Measurements from ENCODE around the gene SLC22A7.

The SLC22A7 gene

DNA sequence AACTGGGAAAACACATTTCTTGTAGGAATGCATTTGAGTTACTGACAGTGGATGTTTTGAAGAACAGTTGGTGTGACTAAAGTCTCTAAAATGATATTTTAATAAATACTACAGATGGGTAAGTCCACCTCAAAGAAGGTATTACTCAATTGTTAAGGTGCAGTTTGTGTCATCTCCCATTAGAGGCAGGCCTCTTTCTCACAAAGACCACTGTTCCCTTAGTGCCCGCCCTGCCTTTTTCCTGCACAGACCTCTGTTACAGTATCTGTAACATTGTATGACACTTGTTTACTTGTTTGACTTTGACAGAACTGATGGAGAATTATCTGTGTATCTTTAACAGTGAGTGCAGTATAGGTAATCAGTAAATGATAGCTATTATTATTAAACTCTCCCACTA is 15.8 kb downstream of the SLC22A7 start:
- H3K4me3 Mint-ChIP-seq = no peak overlapping the region
- no peak overlapping the region for H3K27ac Mint-ChIP-seq
- H3K9me3 Mint-ChIP-seq = no peaks in the 10 kb centered on the region
- H3K27me3 Mint-ChIP-seq (ENCODE audit: low read depth) = peaks cover 20% of the 10 kb centered on the region
- H3K36me3 Mint-ChIP-seq (ENCODE audit: low read depth) = no peaks in the 10 kb centered on the region
- TF ChIP-seq, protein P1, sequence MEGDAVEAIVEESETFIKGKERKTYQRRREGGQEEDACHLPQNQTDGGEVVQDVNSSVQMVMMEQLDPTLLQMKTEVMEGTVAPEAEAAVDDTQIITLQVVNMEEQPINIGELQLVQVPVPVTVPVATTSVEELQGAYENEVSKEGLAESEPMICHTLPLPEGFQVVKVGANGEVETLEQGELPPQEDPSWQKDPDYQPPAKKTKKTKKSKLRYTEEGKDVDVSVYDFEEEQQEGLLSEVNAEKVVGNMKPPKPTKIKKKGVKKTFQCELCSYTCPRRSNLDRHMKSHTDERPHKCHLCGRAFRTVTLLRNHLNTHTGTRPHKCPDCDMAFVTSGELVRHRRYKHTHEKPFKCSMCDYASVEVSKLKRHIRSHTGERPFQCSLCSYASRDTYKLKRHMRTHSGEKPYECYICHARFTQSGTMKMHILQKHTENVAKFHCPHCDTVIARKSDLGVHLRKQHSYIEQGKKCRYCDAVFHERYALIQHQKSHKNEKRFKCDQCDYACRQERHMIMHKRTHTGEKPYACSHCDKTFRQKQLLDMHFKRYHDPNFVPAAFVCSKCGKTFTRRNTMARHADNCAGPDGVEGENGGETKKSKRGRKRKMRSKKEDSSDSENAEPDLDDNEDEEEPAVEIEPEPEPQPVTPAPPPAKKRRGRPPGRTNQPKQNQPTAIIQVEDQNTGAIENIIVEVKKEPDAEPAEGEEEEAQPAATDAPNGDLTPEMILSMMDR (IDR thresholded peaks at IDR 0.05; ENCODE audit: unreplicated experiment in 3 of 3) = no peak
- H3K4me1 Mint-ChIP-seq = peaks cover 2% of the 10 kb centered on the region

DNA sequence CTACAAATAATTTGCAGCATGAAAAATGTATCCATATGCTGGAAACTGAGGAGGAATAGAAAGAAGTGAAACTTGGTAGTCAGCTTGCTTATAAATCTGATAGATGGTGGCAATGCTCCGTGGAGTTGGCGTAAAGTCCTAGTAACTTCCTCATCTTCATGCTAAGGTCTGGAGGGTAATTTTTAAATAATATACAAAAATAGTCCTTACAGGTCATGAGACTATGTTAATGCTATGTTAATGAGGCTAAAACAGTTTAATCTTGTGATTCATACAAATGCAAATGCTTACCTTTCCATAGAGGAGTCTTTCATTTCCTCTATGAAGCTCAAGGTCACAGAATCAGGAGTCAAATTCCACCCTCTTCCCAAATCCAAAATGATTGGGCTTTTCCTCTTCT is 20.0 kb downstream of the SLC22A7 start:
- no peaks in the 10 kb centered on the region for H3K9me3 Mint-ChIP-seq
- no peak overlapping the region for H3K27ac Mint-ChIP-seq
- H3K36me3 Mint-ChIP-seq (ENCODE audit: low read depth) = peaks cover 5% of the 10 kb centered on the region
- no peak overlapping the region for H3K4me3 Mint-ChIP-seq
- no peaks in the 10 kb centered on the region for H3K27me3 Mint-ChIP-seq (ENCODE audit: low read depth)
- TF ChIP-seq, protein P1 (IDR thresholded peaks at IDR 0.05; ENCODE audit: unreplicated experiment in 3 of 3) = no peak
- H3K4me1 Mint-ChIP-seq = no peaks in the 10 kb centered on the region

DNA sequence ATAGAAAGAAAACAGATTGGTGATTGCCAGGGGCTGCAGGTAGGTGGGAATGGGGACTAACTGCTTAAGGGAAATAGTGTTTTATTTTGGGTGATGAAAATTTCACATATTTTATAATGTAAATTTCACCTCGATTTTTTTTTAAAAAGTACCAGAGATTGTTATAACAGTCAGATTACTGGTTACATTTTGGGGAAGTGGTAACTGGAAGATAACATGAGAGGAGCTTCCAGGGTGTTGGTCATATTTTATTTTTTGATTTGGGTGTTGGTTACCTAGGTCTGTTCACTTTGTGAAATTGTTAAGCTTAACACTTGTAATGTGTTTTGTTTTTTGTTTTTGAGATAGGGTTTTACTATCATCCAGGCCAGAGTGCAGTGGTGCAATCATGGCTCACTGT is 27.8 kb downstream of the SLC22A7 start:
- Mint-ChIP-seq H3K4me3 (no peak overlapping the region), H3K27me3 (ENCODE audit: low read depth) (no peaks in the 10 kb centered on the region), H3K27ac (no peak overlapping the region), H3K4me1 (no peaks in the 10 kb centered on the region), H3K36me3 (ENCODE audit: low read depth) (peaks cover 28% of the 10 kb centered on the region), H3K9me3 (no peaks in the 10 kb centered on the region)
- TF ChIP-seq, protein P1 (IDR thresholded peaks at IDR 0.05; ENCODE audit: unreplicated experiment in 3 of 3) = no peak

DNA sequence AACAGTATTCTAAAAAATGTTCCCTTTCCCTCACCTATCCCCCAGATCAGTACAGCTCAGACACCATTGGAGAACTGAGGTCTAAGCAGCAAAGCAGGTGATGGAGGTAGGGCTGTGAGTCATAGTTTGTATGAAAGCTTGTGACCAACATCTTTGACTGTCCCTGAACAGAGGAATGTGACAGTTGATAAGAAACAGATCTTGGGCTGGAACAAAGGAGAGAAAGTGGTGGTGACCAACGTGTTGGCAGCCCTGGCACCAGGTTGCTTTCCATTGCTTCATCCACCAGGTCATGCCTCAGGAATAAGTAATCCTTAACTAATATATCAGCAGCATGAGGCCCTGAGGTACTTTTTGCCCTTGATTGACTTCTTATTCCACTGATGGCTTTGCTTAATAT is 30.5 kb downstream of the SLC22A7 start:
- Mint-ChIP-seq H3K36me3 (ENCODE audit: low read depth) (peaks cover 20% of the 10 kb centered on the region), H3K9me3 (no peaks in the 10 kb centered on the region), H3K4me3 (no peak overlapping the region), H3K27me3 (ENCODE audit: low read depth) (no peaks in the 10 kb centered on the region), H3K4me1 (no peaks in the 10 kb centered on the region), H3K27ac (no peak overlapping the region)
- TF ChIP-seq, protein P1 (IDR thresholded peaks at IDR 0.05; ENCODE audit: unreplicated experiment in 3 of 3) = no peak

DNA sequence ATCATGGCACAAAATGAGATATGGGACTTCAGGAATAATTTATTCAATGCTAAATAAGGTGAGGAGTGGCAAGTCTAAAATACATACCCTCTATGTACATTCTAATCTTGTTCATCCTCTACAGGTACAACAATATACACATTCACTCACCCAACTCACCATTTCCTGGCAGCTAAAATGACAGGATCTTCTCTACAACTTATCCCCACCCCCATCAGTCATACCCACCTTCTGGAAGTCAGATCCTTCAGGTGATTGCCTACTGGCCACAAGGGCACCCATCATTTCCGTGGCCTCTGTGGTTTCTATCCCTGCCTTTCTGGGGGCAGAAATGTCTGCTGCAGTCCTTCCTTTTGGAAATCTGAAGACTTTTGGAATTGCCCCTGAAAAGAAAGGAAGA is 33.4 kb downstream of the SLC22A7 start:
- H3K4me3 Mint-ChIP-seq = no peak overlapping the region
- H3K4me1 Mint-ChIP-seq = peaks cover 15% of the 10 kb centered on the region
- no peaks in the 10 kb centered on the region for H3K9me3 Mint-ChIP-seq
- H3K27ac Mint-ChIP-seq = no peak overlapping the region
- H3K27me3 Mint-ChIP-seq (ENCODE audit: low read depth) = no peaks in the 10 kb centered on the region
- H3K36me3 Mint-ChIP-seq (ENCODE audit: low read depth) = peaks cover 15% of the 10 kb centered on the region
- TF ChIP-seq, protein P1 (IDR thresholded peaks at IDR 0.05; ENCODE audit: unreplicated experiment in 3 of 3) = no peak

DNA sequence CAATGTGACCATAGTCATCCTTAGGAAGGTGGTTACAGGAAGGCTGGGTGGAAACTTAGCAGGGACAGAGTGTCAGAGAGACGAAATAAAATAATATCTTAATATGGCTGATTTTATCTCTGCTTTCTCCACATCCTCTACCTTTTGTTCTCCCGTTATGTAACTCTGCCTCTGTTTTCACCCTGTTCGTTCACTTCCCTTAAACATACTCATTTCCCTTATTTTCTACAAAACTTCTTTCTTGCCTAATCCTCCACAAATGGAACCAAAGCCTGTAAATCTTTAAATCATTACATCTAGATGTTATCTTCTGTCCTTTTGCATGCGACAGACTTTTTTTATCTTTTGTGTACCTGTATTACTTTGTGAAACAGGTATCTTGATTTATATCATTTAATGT is 33.8 kb downstream of the SLC22A7 start:
- TF ChIP-seq, protein P1 (IDR thresholded peaks at IDR 0.05; ENCODE audit: unreplicated experiment in 3 of 3) = no peak
- H3K36me3 Mint-ChIP-seq (ENCODE audit: low read depth) = peaks cover 19% of the 10 kb centered on the region
- H3K4me3 Mint-ChIP-seq = no peak overlapping the region
- no peaks in the 10 kb centered on the region for H3K27me3 Mint-ChIP-seq (ENCODE audit: low read depth)
- no peak overlapping the region for H3K27ac Mint-ChIP-seq
- no peaks in the 10 kb centered on the region for H3K9me3 Mint-ChIP-seq
- peaks cover 15% of the 10 kb centered on the region for H3K4me1 Mint-ChIP-seq

All from nephron (organoid).